Liver (tissue), 9 donors: ENCODE measurements around the gene AGR2. TPM values are rescaled to one million over a fixed set of nuclear protein-coding genes. Genes with fewer than 3 reads are reported as not detected.

ENCODE experiments used
- DNase-seq: peaks from one replicate; pipeline ENCODE4 v3.0.0-alpha.2; 2017; ENCODE audit warnings: low spot score
- H3K27ac ChIP-seq, 2 donors: one replicate each; pipeline ENCODE4 v1.7.0; 2013; ENCODE audit warnings: inconsistent platforms in 2 of 2, low read length in 2 of 2, control low read depth in 1 of 2, low read depth in 1 of 2, mild to moderate bottlenecking in 1 of 2
- H3K27me3 ChIP-seq, 4 donors: one replicate each; pipeline versions ENCODE4 v1.6.1 to v1.7.0; 2013; ENCODE audit warnings: low read length in 3 of 4, inconsistent platforms in 1 of 4, mild to moderate bottlenecking in 1 of 4, moderate library complexity in 1 of 4; ENCODE audit not compliant: control insufficient read depth in 4 of 4, insufficient read depth in 4 of 4
- H3K36me3 ChIP-seq, 4 donors: one replicate each; pipeline versions ENCODE4 v1.6.1 to v1.7.0; 2013; ENCODE audit warnings: low read length in 3 of 4, mild to moderate bottlenecking in 3 of 4, low read depth in 1 of 4, moderate library complexity in 1 of 4; ENCODE audit not compliant: control insufficient read depth in 4 of 4, insufficient read depth in 3 of 4
- H3K4me1 ChIP-seq, 4 donors: one replicate each; pipeline versions ENCODE4 v1.6.1 to v1.7.0; 2013; ENCODE audit warnings: low read length in 3 of 4, mild to moderate bottlenecking in 3 of 4, moderate library complexity in 1 of 4; ENCODE audit not compliant: control insufficient read depth in 4 of 4, insufficient read depth in 4 of 4
- H3K4me3 ChIP-seq, 3 donors: one replicate each; pipeline versions ENCODE4 v1.6.1 to v1.7.0; 2013; ENCODE audit warnings: low read length in 3 of 3, control low read depth in 1 of 3, low read depth in 1 of 3, mild to moderate bottlenecking in 1 of 3
- H3K9ac ChIP-seq, 2 donors: one replicate each; pipeline ENCODE4 v1.7.0; 2013; ENCODE audit warnings: low read length in 2 of 2, mild to moderate bottlenecking in 2 of 2, moderate library complexity in 2 of 2, control low read depth in 1 of 2, low read depth in 1 of 2
- H3K9me3 ChIP-seq, 4 donors: one replicate each; pipeline versions ENCODE4 v1.6.1 to v1.7.0; 2013; ENCODE audit warnings: low read length in 3 of 4; ENCODE audit not compliant: control insufficient read depth in 4 of 4
- CTCF ChIP-seq: fragments of 150-350 bp; IDR thresholded peaks from 2 replicates; pipeline ENCODE4 v1.5.1; 2017; ENCODE audit warnings: improper control_type of control experiment, low read depth, low read length; ENCODE audit not compliant: missing input control
- EGR1 ChIP-seq, 2 donors: IDR thresholded peaks; 2 replicates each; pipeline ENCODE4 v1.6.1; 2016 to 2018; ENCODE audit warnings: antibody characterized with exemption in 2 of 2, low read depth in 2 of 2
- FOXA1 ChIP-seq: IDR thresholded peaks from 2 replicates; pipeline ENCODE4 v1.6.1; 2016; ENCODE audit warnings: antibody characterized with exemption
- FOXA2 ChIP-seq: IDR thresholded peaks from 2 replicates; pipeline ENCODE4 v1.6.1; 2016; ENCODE audit warnings: antibody characterized with exemption
- GABPA ChIP-seq, 2 donors: IDR thresholded peaks in 1 of 2; conservative IDR thresholded peaks in 1 of 2; 2 replicates each; pipeline ENCODE4 v1.6.1; 2016; ENCODE audit warnings: antibody characterized with exemption in 2 of 2, mild to moderate bottlenecking in 1 of 2, moderate library complexity in 1 of 2
- HNF4A ChIP-seq, 2 donors: conservative IDR thresholded peaks; 2 replicates each; pipeline ENCODE4 v1.6.1; 2016; ENCODE audit warnings: antibody characterized with exemption in 2 of 2, mild to moderate bottlenecking in 2 of 2
- HNF4G ChIP-seq: IDR thresholded peaks from 2 replicates; pipeline ENCODE4 v1.6.1; 2016; ENCODE audit warnings: antibody characterized with exemption
- JUND ChIP-seq, 2 donors: IDR thresholded peaks; 2 replicates each; pipeline ENCODE4 v1.6.1; 2016; ENCODE audit warnings: antibody characterized with exemption in 2 of 2
- MAX ChIP-seq: IDR thresholded peaks from 2 replicates; pipeline ENCODE4 v1.6.1; 2016; ENCODE audit warnings: antibody characterized with exemption
- NR2F2 ChIP-seq: IDR thresholded peaks from 2 replicates; pipeline ENCODE4 v1.6.1; 2016; ENCODE audit warnings: antibody characterized with exemption
- RAD21 ChIP-seq, 2 donors: IDR thresholded peaks; 2 replicates each; pipeline ENCODE4 v1.6.1; 2016; ENCODE audit warnings: antibody characterized with exemption in 2 of 2, mild to moderate bottlenecking in 2 of 2
- RXRA ChIP-seq, 2 donors: IDR thresholded peaks; 2 replicates each; pipeline ENCODE4 v1.6.1; 2017 to 2018; ENCODE audit warnings: antibody characterized with exemption in 2 of 2, mild to moderate bottlenecking in 1 of 2
- SP1 ChIP-seq: IDR thresholded peaks from 2 replicates; pipeline ENCODE4 v1.6.1; 2018; ENCODE audit warnings: antibody characterized with exemption, mild to moderate bottlenecking
- TAF1 ChIP-seq: conservative IDR thresholded peaks from 2 replicates; pipeline ENCODE4 v1.6.1; 2016; ENCODE audit warnings: antibody characterized with exemption, mild to moderate bottlenecking
- YY1 ChIP-seq: IDR thresholded peaks from 2 replicates; pipeline ENCODE4 v1.6.1; 2016; ENCODE audit warnings: antibody characterized with exemption, mild to moderate bottlenecking
- WGBS: extraction: QIAGEN DNeasy Blood & Tissue Kit; methylation state at CpG from one replicate; pipeline ENCODE4 v1.1.7; 2013; 5-methylcytosine and 5-hydroxymethylcytosine counted together
- polyA plus RNA-seq, 2 donors: library from polyadenylated mRNA; stranded (reverse) in 1 of 2; unstranded in 1 of 2; fragments of 200-250 nt in 1 of 2; fragments of >200 nt in 1 of 2; fragmentation: Nextera tagmentation in 1 of 2; extraction: Ambion mirVana in 1 of 2; gene quantifications; one replicate each; pipeline versions ENCODE4 v1.2.1 to v1.2.3, GENCODE V29; 2013 to 2015
- total RNA-seq, 2 donors: library from RNA; depleted of rRNA; stranded (reverse); fragments of >200 nt; gene quantifications; one replicate each; pipeline ENCODE4 v1.2.3, GENCODE V29; 2014
- TF ChIP-seq, protein P1 (sequence below): IDR thresholded peaks from 2 replicates; pipeline ENCODE4 v1.6.1; 2016; ENCODE audit warnings: antibody characterized with exemption
- TF ChIP-seq, protein P2 (sequence below): IDR thresholded peaks from 2 replicates; pipeline ENCODE4 v1.6.1; 2016; ENCODE audit warnings: antibody characterized with exemption, mild to moderate bottlenecking
- TF ChIP-seq, protein P3 (sequence below): IDR thresholded peaks from 2 replicates; pipeline ENCODE4 v1.6.1; 2016; ENCODE audit warnings: antibody characterized with exemption
- donor health status: healthy.
- donor health status: healthy.
- donor health status: healthy.
- donor health status: healthy.
- donor health status: healthy.

AGR2 gene
- total and polyA plus RNA-seq, 4 donors: 0.37 to 0.45 TPM; not detected in 2

DNA sequence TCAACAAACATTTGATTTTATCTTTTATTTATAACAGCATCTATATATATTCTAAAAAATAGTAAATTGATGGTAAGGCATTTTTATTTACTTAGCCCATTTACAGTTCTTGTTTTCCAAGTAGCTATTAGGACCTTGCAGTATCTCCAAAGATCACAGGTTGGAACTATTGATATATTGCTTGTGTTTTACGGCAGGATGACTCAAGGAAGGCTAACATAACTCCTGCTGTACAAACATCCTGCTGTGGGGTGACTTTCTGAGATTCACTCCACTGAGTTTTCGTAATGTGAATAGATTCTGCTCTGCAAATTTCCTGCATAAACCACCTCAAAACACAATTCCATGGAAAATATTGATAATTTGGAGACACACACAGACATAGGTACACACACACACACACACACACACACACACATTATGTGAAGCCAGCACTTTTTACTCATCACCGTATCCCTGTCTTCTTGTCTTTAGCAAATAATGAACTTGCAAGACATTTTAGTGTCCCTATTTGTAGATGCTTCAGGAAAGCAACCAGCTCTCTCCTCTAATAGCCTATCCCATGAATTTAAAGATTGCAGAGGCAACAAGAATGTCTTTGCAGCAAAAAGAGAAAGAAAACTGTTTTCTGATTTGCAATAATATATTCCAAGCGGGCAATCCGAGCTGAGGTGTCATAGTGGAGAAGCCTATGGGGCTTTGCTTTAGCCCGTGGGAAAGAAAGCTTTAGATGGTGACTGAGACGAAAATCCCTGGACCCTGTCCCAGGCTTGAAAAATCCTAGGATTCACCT is 722 bp downstream of the AGR2 start:
- H3K4me3 ChIP-seq: no peak overlapping the region
- H3K9ac ChIP-seq: no peak overlapping the region
- no peaks in the 10 kb centered on the region for H3K4me1 ChIP-seq
- no peaks in the 10 kb centered on the region for H3K36me3 ChIP-seq
- 79% methylated on average over 7 of the region's 7 CpGs for WGBS
- H3K27ac ChIP-seq: no peak overlapping the region
- no peak for DNase-seq
- TF ChIP-seq FOXA2 (no peak), RXRA (IDR thresholded peaks at IDR 0.05) (no peak), NR2F2 (no peak), CTCF (no peak), HNF4G (no peak), MAX (no peak), RAD21 (IDR thresholded peaks at IDR 0.05) (no peak), EGR1 (IDR thresholded peaks at IDR 0.05; ENCODE audit: low read depth in 2 of 2) (no peak), HNF4A (conservative IDR thresholded peaks at IDR 0.05) (no peak), SP1 (no peak), FOXA1 (no peak), GABPA (IDR thresholded peaks at IDR 0.05 in 1 of 2, conservative IDR thresholded peaks at IDR 0.05 in 1 of 2) (no peak), YY1 (no peak), TAF1 (no peak), JUND (IDR thresholded peaks at IDR 0.05) (no peak)
- TF ChIP-seq, protein P1, sequence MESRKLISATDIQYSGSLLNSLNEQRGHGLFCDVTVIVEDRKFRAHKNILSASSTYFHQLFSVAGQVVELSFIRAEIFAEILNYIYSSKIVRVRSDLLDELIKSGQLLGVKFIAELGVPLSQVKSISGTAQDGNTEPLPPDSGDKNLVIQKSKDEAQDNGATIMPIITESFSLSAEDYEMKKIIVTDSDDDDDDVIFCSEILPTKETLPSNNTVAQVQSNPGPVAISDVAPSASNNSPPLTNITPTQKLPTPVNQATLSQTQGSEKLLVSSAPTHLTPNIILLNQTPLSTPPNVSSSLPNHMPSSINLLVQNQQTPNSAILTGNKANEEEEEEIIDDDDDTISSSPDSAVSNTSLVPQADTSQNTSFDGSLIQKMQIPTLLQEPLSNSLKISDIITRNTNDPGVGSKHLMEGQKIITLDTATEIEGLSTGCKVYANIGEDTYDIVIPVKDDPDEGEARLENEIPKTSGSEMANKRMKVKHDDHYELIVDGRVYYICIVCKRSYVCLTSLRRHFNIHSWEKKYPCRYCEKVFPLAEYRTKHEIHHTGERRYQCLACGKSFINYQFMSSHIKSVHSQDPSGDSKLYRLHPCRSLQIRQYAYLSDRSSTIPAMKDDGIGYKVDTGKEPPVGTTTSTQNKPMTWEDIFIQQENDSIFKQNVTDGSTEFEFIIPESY: no peak
- TF ChIP-seq, protein P2, sequence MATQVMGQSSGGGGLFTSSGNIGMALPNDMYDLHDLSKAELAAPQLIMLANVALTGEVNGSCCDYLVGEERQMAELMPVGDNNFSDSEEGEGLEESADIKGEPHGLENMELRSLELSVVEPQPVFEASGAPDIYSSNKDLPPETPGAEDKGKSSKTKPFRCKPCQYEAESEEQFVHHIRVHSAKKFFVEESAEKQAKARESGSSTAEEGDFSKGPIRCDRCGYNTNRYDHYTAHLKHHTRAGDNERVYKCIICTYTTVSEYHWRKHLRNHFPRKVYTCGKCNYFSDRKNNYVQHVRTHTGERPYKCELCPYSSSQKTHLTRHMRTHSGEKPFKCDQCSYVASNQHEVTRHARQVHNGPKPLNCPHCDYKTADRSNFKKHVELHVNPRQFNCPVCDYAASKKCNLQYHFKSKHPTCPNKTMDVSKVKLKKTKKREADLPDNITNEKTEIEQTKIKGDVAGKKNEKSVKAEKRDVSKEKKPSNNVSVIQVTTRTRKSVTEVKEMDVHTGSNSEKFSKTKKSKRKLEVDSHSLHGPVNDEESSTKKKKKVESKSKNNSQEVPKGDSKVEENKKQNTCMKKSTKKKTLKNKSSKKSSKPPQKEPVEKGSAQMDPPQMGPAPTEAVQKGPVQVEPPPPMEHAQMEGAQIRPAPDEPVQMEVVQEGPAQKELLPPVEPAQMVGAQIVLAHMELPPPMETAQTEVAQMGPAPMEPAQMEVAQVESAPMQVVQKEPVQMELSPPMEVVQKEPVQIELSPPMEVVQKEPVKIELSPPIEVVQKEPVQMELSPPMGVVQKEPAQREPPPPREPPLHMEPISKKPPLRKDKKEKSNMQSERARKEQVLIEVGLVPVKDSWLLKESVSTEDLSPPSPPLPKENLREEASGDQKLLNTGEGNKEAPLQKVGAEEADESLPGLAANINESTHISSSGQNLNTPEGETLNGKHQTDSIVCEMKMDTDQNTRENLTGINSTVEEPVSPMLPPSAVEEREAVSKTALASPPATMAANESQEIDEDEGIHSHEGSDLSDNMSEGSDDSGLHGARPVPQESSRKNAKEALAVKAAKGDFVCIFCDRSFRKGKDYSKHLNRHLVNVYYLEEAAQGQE: no peak
- TF ChIP-seq, protein P3, sequence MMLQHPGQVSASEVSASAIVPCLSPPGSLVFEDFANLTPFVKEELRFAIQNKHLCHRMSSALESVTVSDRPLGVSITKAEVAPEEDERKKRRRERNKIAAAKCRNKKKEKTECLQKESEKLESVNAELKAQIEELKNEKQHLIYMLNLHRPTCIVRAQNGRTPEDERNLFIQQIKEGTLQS: no peak
- no peaks in the 10 kb centered on the region for H3K9me3 ChIP-seq
- H3K27me3 ChIP-seq: no peaks in the 10 kb centered on the region
